H9 (cell line): ENCODE results near the gene TAS2R14. TPM values are rescaled to one million over a fixed set of nuclear protein-coding genes. Genes with fewer than 3 reads are reported as not detected.

Experiments used
- DNase-seq: peaks from one replicate; pipeline ENCODE4 v3.0.0-alpha.2; 2017
- H2AFZ ChIP-seq: one replicate; pipeline ENCODE4 v1.6.1; 2013; ENCODE audit warnings: mild to moderate bottlenecking, low read length, control low read depth, moderate library complexity
- H2AK5ac ChIP-seq: 2 replicates; pipeline ENCODE4 v1.6.1; 2013; ENCODE audit warnings: low read length, control low read depth, mixed read lengths; ENCODE audit not compliant: insufficient read length
- H2BK120ac ChIP-seq: one replicate; pipeline ENCODE4 v1.6.1; 2013; ENCODE audit warnings: low read depth, mild to moderate bottlenecking, low read length, control low read depth, inconsistent platforms; ENCODE audit not compliant: poor library complexity, severe bottlenecking
- H2BK12ac ChIP-seq: 2 replicates; pipeline ENCODE4 v1.6.1; 2013; ENCODE audit warnings: low read length, control low read depth, mixed read lengths, low read depth; ENCODE audit not compliant: insufficient read length
- H2BK15ac ChIP-seq: 2 replicates; pipeline ENCODE4 v1.6.1; 2013; ENCODE audit warnings: low read depth, low read length, control low read depth
- H2BK20ac ChIP-seq: one replicate; pipeline ENCODE4 v1.6.1; 2013; ENCODE audit warnings: low read depth, mild to moderate bottlenecking, low read length, control low read depth, inconsistent platforms; ENCODE audit not compliant: poor library complexity, severe bottlenecking
- H2BK5ac ChIP-seq: 2 replicates; pipeline ENCODE4 v1.6.1; 2013; ENCODE audit warnings: low read length, control low read depth, mixed read lengths; ENCODE audit not compliant: insufficient read length
- H3K14ac ChIP-seq: 2 replicates; pipeline ENCODE4 v1.6.1; 2013; ENCODE audit warnings: low read length, control low read depth; ENCODE audit not compliant: insufficient read depth
- H3K18ac ChIP-seq: 2 replicates; pipeline ENCODE4 v1.6.1; 2013; ENCODE audit warnings: low read depth, mild to moderate bottlenecking, mixed read lengths, low read length, control low read depth; ENCODE audit not compliant: insufficient read length
- H3K23ac ChIP-seq: 2 replicates; pipeline ENCODE4 v1.6.1; 2013; ENCODE audit warnings: low read length, control low read depth, mixed read lengths, low read depth; ENCODE audit not compliant: insufficient read length
- H3K23me2 ChIP-seq: 2 replicates; pipeline ENCODE4 v1.6.1; 2013; ENCODE audit warnings: low read depth, mild to moderate bottlenecking, mixed read lengths, low read length, control low read depth; ENCODE audit not compliant: insufficient read length, poor library complexity, severe bottlenecking
- H3K27ac ChIP-seq: 2 replicates; pipeline ENCODE4 v1.5.1; 2013; ENCODE audit warnings: low read length, control low read depth, mixed read lengths, low read depth; ENCODE audit not compliant: insufficient read length
- H3K27me3 ChIP-seq: 2 replicates; pipeline ENCODE4 v1.6.1; 2013; ENCODE audit warnings: low read length, control low read depth, inconsistent platforms; ENCODE audit not compliant: insufficient read depth
- H3K4ac ChIP-seq: 2 replicates; pipeline ENCODE4 v1.6.1; 2013; ENCODE audit warnings: low read depth, mild to moderate bottlenecking, control low read depth, inconsistent platforms, low read length, moderate library complexity
- H3K4me1 ChIP-seq: 2 replicates; pipeline ENCODE4 v1.6.1; 2013; ENCODE audit warnings: low read length, control low read depth, inconsistent platforms; ENCODE audit not compliant: insufficient read depth
- H3K4me2 ChIP-seq: 2 replicates; pipeline ENCODE4 v1.6.1; 2013; ENCODE audit warnings: low read length, control low read depth, mixed read lengths; ENCODE audit not compliant: insufficient read length, insufficient read depth
- H3K56ac ChIP-seq: 2 replicates; pipeline ENCODE4 v1.6.1; 2013; ENCODE audit warnings: low read depth, mild to moderate bottlenecking, mixed read lengths, low read length, control low read depth; ENCODE audit not compliant: insufficient read length
- H3K79me1 ChIP-seq: 2 replicates; pipeline ENCODE4 v1.6.1; 2013; ENCODE audit warnings: low read depth, mild to moderate bottlenecking, moderate library complexity, low read length, control low read depth, inconsistent platforms; ENCODE audit not compliant: insufficient read depth, poor library complexity, severe bottlenecking
- H3K79me2 ChIP-seq: 2 replicates; pipeline ENCODE4 v1.6.1; 2013; ENCODE audit warnings: low read length, control low read depth, inconsistent platforms; ENCODE audit not compliant: insufficient read depth
- H3K9ac ChIP-seq: 2 replicates; pipeline ENCODE4 v1.6.1; 2013; ENCODE audit warnings: low read length, control low read depth, mixed read lengths; ENCODE audit not compliant: insufficient read length; ENCODE audit errors: extremely low read depth
- H3K9me3 ChIP-seq: one replicate; pipeline ENCODE4 v1.6.1; 2013; ENCODE audit warnings: low read depth, low read length, inconsistent platforms; ENCODE audit not compliant: control insufficient read depth
- H3T11ph ChIP-seq: one replicate; pipeline ENCODE4 v1.6.1; 2013; ENCODE audit warnings: mild to moderate bottlenecking, low read length, control low read depth, inconsistent platforms
- H4K20me1 ChIP-seq: one replicate; pipeline ENCODE4 v1.6.1; 2013; ENCODE audit not compliant: control insufficient read depth, insufficient read length, insufficient read depth
- H4K5ac ChIP-seq: 2 replicates; pipeline ENCODE4 v1.6.1; 2013; ENCODE audit warnings: low read depth, mild to moderate bottlenecking, mixed read lengths, low read length, control low read depth; ENCODE audit not compliant: insufficient read length
- H4K8ac ChIP-seq: replicated peaks from 2 replicates; pipeline ENCODE4 v1.6.1; 2013; ENCODE audit warnings: low read length, control low read depth, mixed read lengths, low read depth; ENCODE audit not compliant: insufficient read length
- H4K91ac ChIP-seq: 2 replicates; pipeline ENCODE4 v1.6.1; 2013; ENCODE audit warnings: low read depth, mild to moderate bottlenecking, moderate library complexity, mixed read lengths, low read length, control low read depth; ENCODE audit not compliant: insufficient read length
- H3K27ac Mint-ChIP-seq, 3 experiments: 2 replicates in 2 of 3; 3 replicates in 1 of 3; pipeline ENCODE4 v1.8.0; 2020 to 2021; ENCODE audit warnings: mixed read lengths in 3 of 3, mild to moderate bottlenecking in 1 of 3, moderate library complexity in 1 of 3
- H3K27me3 Mint-ChIP-seq: 2 replicates; pipeline ENCODE4 v1.8.0; 2021; ENCODE audit warnings: low read depth, mild to moderate bottlenecking, moderate library complexity, mixed read lengths
- H3K36me3 Mint-ChIP-seq, 3 experiments: 2 replicates in 2 of 3; 3 replicates in 1 of 3; pipeline ENCODE4 v1.8.0; 2020 to 2021; ENCODE audit warnings: low read depth in 3 of 3, mixed read lengths in 3 of 3; ENCODE audit not compliant: insufficient read depth in 1 of 3
- H3K4me1 Mint-ChIP-seq, 2 experiments: 2 replicates each; pipeline ENCODE4 v1.8.0; 2020; ENCODE audit warnings: mixed read lengths in 2 of 2
- H3K4me3 Mint-ChIP-seq, 2 experiments: 2 replicates in 1 of 2; 3 replicates in 1 of 2; pipeline ENCODE4 v1.8.0; 2020 to 2021; ENCODE audit warnings: mild to moderate bottlenecking in 2 of 2, mixed read lengths in 2 of 2, moderate library complexity in 1 of 2
- H3K9me3 Mint-ChIP-seq, 2 experiments: 2 replicates in 1 of 2; 3 replicates in 1 of 2; pipeline ENCODE4 v1.8.0; 2020; ENCODE audit warnings: mild to moderate bottlenecking in 2 of 2, mixed read lengths in 2 of 2, moderate library complexity in 1 of 2
- CTCF ChIP-seq: fragments of 200-600 bp; sonication (generic); conservative IDR thresholded peaks from 3 replicates; pipeline ENCODE4 v1.8.0; 2021; ENCODE audit warnings: antibody characterized with exemption, mild to moderate bottlenecking
- WGBS: extraction: QIAGEN DNeasy Blood & Tissue Kit; methylation state at CpG from one replicate; pipeline ENCODE4 v1.1.7; 2013; ENCODE audit warnings: missing lambda C conversion rate, low lambda C conversion rate, mixed read lengths; ENCODE audit not compliant: insufficient read length; ENCODE audit errors: extremely low coverage; 5-methylcytosine and 5-hydroxymethylcytosine counted together
- total RNA-seq: library from RNA; stranded (reverse); gene quantifications from 2 replicates; pipeline ENCODE4 v1.2.1, GENCODE V29; 2021

The TAS2R14 gene
- total RNA-seq, 1 experiment from 2014 or later = 2.1 TPM

DNA sequence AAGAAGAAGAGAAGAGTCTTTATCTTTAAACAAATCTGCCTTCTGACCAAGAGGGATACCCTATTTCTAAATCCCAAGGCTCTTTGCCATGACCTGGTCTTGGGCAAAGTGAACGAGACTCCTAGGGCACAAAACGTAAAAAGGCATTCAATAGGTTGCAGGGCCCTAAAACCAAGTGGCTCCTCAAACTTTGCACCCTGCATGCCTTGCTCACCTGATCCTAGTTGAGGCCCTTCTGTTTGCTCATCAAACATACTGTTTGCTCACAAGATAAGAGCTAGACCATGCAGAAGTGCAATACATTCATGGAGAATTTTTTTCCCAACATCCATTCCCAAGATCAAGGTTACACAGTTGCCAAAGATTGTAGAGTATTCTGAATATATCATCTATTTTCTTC lies 47.1 kb downstream of the TAS2R14 start:
- H2BK20ac ChIP-seq = no peak overlapping the region
- H3K27me3 ChIP-seq = no peaks in the 10 kb centered on the region
- H3K56ac ChIP-seq = no peak overlapping the region
- Mint-ChIP-seq H3K4me3 (no peak overlapping the region), H3K36me3 (no peaks in the 10 kb centered on the region), H3K9me3 (no peaks in the 10 kb centered on the region), H3K27ac (no peak overlapping the region), H3K4me1 (peaks cover 11 to 16% of the 10 kb centered on the region in 2 experiments), H3K27me3 (no peaks in the 10 kb centered on the region)
- H3K23ac ChIP-seq = no peak overlapping the region
- no peaks in the 10 kb centered on the region for H3K4me1 ChIP-seq
- no peak overlapping the region for H2BK5ac ChIP-seq
- no peaks in the 10 kb centered on the region for H3K23me2 ChIP-seq
- no peak overlapping the region for H3K4ac ChIP-seq
- no peak overlapping the region for H2BK15ac ChIP-seq
- H2BK120ac ChIP-seq = no peak overlapping the region
- H2AFZ ChIP-seq = no peak overlapping the region
- H3K14ac ChIP-seq = no peak overlapping the region
- no peaks in the 10 kb centered on the region for H4K20me1 ChIP-seq
- H3K27ac ChIP-seq = no peak overlapping the region
- no peak overlapping the region for H3K4me2 ChIP-seq
- H3K9ac ChIP-seq = no peak overlapping the region
- WGBS = no CpG with 5 or more reads among the region's 2 CpGs
- no peaks in the 10 kb centered on the region for H3K79me1 ChIP-seq
- no peak overlapping the region for H3T11ph ChIP-seq
- H4K5ac ChIP-seq = no peak overlapping the region
- H3K79me2 ChIP-seq = no peaks in the 10 kb centered on the region
- H4K91ac ChIP-seq = no peak overlapping the region
- H3K18ac ChIP-seq = no peak overlapping the region
- H4K8ac ChIP-seq = no peak overlapping the region
- no peak for DNase-seq
- no peak overlapping the region for H2AK5ac ChIP-seq
- H3K9me3 ChIP-seq = no peaks in the 10 kb centered on the region
- no peak for TF ChIP-seq CTCF
- no peak overlapping the region for H2BK12ac ChIP-seq
